CD4-positive, alpha-beta T cell treated with Interleukin-15 for 1 hour (primary cell): ENCODE data around the gene ATRNL1.

Experiments used
- DNase-seq: peaks from one replicate; pipeline ENCODE4 v3.0.0-alpha.2; 2020

The ATRNL1 gene

DNA sequence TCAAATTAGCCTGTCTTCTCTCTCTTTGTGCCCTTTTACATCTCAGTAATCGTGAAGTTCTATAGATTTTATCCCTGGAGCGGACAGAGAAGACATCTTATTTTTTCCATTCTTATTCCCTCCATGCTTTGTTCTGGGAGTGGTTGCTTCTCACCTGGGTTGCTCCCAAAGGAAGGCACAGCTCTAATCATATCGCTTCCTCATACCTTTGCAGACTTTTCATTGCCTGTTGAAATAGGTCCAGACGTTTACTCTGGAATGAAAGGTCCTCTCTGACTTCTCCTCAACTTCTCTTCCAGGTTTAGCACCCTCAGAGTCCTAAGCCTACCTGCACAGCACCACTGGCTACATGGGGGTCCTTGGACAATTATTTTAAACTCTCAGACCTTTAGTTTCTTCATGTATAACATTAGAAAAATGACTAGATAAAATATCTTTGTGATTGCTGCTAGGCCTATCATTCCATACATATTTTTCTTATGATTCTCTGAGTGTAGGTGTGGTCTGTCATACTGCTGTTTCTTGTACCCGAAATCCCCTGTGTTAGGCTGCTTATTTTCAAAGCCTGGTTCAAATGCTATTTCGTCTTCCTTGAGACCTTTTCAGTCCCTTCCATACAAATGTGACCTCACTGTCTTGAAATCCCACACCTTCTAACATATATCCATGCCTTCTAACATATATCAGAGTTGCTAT, 761.7 kb downstream of the ATRNL1 start:
- no peak for DNase-seq

DNA sequence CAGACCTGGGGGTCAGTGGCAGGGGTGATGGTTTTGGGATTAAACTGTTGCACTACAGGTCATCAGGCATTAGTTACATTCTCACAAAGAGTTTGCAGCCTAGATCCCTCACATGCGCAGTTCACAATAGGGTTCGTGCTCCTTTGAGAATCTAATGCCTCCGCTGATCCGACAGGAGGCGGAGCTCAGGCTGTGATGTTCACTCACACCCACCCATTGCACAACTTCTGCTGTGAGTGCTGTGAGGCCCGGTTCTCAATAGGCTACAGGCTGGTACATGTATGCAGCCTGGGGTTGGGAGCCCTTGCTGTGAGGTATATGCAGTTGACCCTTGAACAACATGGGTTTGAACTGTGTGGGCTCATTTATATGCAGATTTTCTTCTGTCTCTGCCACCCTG, 763.4 kb downstream of the ATRNL1 start:
- no peak for DNase-seq

DNA sequence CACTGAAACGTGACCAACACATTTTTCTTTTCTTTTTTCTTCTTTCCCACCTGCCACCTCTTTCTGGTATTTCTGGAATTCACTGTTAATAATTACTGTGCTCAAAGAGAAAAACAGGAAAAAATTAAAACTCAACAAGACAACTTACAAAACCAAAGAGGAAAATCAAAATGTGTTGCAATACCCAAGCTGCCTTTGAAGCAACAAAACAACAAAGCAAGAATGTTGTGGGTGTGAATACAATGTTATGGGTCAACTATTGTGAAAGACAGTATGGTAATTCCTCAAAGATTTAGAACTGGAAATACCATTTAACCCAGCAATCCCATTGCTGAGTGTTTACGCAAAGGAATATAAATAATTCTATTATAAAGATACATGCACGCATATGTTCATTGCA, 764.7 kb downstream of the ATRNL1 start:
- no peak for DNase-seq

DNA sequence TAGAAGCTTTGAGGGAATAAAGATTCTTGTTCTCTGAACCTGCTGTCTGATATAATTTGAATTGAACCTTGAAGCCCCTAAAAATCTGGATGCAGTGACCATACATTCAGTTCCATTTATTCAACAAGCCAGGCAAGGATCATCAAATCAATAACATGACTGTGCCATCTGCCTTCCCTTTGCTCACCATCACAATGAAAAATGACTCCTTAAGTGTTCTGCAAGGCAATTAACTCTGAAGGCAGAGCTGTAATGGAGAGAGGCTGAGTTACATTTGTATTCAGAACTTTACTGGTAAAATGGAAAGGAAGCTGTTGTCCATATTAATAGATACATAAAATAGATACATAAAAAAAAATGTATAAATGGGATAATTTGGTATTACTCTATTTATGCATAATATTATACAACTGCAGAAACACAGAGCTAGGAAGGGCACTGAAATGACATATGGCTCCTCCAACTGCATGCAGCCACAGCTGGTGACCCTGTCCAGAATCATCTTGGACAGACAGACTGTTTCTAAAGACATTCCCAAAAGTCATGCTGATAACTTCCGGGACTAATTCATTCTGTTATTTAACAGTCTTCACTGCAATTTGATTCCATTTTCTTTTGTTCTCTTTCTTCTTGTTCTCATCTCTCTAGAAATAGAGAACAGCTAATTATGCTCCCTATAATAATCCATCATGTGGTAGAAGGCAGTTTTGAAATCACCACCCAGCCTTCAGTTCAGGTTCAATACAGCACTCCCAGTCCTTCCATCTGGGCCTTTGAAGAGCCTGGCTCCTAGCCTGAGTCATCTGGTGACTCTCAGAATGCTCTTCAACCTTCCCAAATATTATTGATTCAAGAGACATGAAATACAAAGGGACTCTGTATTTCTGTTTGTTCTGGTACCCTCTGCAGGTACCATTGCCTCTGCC, 767.3 kb downstream of the ATRNL1 start:
- no peak for DNase-seq

DNA sequence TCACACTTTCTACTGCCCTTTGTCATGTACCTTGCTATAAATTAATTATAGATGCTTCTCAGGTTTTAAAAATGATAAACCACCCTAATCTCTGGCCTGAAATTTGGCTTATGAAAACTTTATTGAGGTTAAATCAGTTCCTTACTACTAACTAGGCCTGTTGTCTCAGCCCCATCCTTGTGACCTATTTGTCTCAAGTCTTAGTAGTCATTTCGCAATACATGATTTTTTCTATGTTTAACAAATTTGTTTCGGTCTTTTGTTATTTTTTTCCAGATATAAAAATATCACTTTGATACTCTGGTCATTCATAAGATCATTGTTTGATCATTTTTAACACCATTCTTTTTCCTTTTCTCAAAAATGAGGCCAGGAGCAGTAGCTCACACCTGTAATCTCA, 768.3 kb downstream of the ATRNL1 start:
- DNase-seq = no peak

DNA sequence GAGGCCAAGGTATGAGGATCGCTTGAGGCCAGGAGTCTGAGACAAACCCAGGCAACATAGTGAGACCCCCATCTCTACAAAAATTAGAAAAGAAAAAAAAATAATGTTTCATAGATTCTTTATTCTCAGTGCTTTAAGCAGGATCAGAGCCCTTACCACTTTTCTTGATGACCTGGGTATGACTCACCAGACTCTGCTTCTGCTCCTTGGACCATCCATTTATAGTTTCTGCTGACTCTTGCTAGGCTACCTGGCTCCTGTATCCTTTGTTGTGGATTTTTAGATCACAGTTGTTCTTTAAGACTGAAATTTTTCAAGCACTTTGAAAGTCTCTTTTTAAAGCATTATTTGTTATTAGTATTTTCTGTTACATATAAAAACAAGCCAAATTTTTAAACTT, 768.7 kb downstream of the ATRNL1 start:
- DNase-seq = no peak

DNA sequence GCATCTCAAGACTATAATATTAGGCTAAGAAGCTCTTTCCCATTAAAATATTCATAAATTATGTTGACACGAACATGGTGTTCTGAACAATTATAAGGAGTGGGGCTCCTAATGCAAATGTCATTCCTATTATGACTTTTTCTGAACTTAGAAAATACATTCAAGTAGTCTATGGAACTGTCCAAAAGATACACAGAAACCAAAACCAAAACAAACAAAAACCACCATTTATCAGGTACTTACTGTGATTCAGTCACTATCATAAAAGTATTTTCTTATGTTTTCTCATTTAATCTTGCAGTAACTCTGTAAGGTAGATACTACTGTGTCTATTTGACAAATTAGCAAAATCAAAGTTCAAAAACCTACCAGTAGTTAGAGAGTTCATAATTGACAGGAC, 773.0 kb downstream of the ATRNL1 start:
- DNase-seq = no peak

DNA sequence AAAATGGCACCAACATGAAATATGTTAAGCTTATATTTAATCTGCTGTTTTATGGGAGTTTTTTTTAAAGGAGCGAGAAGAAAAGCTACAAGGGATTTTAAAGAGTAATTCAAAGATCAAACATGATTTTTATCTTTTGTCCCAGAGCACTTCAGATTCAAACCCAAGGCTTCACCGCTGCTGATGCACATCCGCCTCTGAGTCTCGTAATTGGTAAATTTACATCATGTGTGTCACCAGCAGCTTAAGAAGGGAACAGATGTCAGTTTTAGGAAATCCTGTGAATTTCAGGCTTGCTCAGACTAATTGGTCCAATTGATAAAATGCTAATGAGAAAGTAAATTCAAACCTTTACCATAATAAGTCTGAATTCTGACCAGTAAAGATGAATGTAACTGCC, 773.5 kb downstream of the ATRNL1 start:
- DNase-seq = no peak

DNA sequence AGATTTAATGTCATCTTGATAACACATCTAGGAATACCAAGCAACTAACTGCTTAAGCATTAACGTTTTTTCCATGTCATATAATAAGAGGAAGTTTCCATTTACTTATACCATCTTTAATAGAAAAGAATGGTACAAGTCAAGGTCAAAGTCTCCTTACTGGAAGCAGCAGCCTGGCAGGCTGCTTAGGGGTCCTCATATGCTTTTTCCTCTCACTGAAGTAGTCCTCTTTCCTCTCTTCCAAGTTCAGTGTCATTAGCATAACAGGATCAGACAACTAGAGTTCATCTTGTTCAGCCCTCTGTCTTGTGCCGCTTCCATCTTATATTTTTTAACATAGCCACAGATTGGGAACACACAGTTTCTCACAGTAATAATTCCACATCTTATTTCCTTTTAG, 774.1 kb downstream of the ATRNL1 start:
- no peak for DNase-seq

DNA sequence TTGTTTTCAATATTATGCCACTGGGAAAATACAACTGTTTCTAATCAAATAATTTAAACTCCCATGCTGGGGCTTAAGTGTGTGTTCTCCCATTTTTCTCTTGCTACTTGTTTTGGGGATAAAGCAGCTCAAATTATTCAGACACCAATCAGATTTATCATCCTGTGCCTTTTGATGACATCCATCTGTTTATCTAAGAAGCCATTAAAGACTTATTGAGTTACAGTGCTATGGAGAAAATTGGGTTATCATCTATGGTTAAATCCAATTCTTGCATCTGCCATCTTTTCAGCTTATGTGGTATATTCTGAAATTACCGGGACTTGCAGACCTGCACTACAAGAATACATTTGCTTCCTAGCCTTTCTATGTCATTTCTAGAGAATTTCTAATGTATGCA, 778.7 kb downstream of the ATRNL1 start:
- DNase-seq = no peak

DNA sequence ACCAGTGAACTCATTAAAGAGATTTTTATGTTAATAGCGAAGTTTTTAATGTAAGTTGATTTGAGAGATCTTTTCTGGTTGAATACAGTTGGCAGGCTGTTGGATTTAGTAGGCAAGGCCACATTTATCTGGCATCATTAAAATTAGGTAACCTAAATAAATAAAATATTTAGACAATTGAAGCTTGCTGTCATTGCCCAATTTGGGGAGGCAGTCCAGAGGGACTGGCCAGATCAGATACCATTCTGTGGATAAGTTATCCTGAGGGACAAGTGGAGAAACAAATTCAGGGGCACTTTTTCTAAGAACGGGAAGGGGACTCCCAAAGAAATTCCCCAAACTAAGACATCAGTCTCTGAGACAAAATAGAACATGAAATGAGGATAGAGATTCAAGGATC, 782.0 kb downstream of the ATRNL1 start:
- DNase-seq = no peak

DNA sequence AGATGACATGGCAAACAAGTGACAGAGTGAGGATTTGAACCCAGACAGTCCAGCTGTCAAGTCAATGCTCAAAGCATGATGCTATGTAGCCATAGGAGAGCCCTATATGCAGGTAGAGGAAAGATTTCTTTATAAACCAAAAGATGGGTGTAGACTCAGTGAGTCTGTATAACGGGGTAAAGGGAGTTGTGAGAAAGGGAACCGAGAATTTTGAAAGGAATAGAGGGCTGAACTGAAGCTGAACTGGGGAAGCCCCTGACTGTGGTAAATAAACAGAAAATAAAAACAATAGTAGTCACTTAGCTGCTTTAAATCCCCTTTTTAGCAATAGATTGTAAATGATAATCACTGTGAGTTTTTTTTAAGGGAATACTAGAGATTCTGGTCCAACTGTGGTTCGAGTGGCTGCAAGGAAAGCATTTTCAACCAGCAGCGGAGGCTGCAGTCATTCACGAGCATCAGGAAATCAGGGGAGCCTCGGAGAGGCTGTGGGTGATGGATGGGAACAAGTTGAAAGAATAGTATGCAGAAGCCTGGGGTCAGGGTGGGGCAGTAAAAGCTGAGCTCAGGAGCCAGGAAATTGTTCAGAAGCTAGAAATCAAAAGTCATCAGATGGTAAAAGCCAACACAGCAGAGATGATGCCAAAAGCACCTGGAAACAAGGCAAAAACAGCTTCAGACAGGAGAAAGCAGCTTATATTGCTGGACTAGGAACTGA, 786.4 kb downstream of the ATRNL1 start:
- DNase-seq = no peak

DNA sequence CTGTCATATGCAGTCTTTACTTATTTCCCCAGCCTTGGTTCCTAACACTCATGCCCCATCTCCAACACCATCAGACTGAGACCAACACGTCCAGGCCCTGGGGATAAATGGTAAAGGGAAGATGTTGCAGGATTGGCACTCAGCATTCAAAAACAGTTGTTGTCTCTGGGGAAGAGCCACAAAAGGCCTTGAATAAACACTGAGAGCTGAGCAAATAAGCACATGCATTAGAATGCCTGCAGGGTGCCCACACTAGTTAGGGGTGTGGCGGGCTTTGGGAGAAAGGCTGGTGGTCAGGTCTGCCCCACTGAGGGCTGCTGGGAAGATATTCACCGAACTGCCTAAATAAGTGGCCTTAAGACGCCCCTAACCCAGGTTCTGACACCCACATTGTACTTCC, 788.9 kb downstream of the ATRNL1 start:
- DNase-seq = no peak

DNA sequence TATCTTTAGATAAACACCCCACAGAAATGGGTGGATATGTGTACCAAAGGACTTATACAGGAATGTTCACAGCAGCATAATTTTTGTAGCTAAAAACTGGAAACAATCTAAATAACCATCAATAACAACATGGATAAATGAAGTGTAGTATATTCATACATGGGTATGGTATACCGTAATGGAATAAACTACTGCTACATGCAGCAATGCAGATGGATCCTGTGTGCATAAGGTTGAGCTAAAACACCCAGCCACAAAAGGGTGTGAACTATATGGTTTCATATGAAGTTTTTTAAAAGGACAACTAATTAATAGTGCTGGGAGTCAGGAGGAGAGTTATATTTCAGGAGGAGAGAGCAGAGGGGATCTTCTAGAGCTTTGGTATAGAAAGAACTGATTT, 790.2 kb downstream of the ATRNL1 start:
- no peak for DNase-seq

DNA sequence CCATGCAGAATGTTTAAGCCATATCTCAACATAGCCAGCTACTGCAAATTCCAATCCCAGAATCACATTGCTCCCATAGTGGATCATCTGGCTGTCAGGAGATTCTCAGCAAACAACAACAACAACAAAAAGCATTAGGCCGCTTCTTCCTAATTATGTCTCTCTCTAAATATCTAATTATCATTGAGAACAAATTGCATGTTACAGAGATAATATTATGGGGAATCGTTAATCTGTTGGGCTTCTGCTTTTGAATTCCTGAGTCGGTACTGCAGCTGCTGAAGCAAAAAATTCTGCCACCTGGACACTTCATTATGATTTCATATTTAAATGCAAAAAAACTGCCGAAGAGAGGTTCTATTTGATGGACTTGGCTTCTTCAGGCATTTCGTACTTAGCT, 791.2 kb downstream of the ATRNL1 start:
- DNase-seq = no peak

DNA sequence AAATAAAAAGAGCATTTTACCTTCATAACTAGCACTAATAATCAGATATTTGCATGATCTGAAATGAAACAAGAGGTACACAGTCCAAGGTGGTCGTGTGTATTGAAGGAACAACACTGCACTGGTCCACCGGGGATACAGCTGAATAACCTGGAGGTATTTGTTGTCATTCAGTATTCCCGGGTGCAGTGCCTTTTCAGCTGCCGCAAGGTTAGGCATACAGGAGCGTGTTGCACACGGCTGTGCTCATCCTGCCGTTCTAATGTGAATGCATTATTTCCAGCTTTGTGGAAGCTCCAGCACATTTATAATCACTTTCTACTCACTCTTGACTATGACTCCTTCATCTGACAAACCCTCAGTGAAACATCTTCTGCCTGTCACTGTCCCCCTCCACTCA, 802.0 kb downstream of the ATRNL1 start:
- DNase-seq = no peak

DNA sequence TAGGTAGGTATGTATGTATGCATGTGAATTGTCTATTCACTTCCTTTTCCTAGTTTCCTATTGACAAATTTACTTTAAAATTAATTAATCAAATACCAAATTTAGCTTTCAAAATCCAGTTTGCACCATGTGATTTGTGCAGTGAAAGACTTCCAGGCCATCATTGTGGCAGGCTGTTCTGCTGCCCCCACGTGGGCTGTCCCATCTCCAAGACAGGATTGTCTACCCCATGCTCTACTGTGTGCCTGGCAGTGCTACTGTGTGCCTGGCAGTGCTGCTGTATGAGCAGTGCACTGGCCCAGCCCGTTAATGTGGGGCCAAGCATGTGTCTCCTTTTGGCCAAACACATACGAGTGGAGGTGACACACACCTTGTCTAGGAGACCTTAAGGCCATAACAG, 805.1 kb downstream of the ATRNL1 start:
- no peak for DNase-seq

DNA sequence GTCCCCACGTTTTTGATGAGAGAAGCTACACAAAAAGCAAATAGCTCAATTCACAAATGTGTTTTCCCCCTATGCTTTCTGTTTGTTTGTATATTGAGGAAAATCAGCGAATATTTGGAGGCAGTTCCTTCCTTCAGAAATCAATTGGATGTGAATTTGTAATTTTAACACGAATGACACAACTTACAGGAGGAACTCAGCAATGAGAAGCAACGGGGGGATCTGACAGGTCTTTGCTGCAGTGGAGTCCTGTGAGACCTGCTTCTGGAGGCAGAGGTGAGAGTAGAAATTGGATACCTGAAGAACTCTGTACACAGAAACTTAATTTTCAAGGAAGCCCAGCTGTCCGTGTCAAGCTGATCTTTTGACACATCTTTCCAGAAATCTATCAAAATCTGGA, 809.4 kb downstream of the ATRNL1 start:
- DNase-seq = no peak

DNA sequence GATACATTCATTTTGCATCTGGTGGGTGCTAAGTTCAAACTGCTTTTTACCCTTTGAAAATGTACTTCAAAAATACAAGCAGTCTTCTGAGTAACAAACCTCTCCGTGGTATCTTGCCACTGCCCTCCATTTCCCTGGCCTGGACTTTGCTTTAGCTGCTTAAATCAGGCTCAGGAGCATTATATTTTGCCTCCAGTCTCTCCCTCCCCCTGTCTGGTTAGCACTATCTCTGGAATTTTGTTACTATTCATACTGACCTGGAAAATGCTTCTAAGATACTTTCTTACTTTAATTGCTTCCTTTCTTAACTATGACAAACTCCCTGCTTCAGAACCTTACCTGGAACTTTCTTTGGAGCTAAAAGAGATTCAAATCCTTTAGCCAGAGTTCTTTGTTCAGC, 810.0 kb downstream of the ATRNL1 start:
- DNase-seq = no peak

DNA sequence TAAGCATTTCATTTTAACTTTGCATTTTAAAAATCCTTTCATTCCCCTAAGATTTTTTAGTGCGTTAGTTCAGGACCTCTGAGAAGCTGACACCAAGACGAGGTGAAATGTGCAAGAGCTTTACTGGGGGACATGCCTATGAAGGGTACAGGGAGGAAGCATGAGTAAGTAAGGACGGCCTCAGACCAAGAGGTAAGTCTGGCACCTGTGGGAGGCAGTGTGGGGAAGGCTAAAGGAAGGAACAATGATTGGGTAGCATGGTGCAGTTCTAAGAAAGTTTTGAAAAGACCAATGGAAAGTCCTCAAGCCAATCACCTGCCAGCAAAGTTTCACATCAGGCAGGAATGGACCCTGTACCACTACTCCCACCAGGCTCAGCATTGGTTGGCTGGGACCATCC, 810.7 kb downstream of the ATRNL1 start:
- no peak for DNase-seq

DNA sequence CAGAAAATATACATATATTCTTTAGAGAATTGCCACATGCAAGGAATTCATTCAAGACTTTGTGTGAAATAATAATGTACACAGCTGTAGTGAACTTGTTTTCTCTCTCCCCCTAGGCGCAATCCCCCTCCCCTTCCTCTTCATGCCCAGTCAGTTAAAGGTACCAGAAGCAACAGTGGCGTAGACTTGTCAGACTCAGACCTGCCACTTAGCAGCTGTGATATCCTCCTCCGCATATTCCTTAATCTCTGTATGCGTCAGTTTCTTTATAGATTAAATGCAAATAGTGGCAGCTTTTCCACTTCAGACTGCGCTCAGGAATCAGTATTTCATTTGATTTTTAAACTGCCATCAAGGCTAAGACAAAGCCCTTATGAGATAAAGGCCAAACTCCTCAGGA, 815.9 kb downstream of the ATRNL1 start:
- DNase-seq = no peak

DNA sequence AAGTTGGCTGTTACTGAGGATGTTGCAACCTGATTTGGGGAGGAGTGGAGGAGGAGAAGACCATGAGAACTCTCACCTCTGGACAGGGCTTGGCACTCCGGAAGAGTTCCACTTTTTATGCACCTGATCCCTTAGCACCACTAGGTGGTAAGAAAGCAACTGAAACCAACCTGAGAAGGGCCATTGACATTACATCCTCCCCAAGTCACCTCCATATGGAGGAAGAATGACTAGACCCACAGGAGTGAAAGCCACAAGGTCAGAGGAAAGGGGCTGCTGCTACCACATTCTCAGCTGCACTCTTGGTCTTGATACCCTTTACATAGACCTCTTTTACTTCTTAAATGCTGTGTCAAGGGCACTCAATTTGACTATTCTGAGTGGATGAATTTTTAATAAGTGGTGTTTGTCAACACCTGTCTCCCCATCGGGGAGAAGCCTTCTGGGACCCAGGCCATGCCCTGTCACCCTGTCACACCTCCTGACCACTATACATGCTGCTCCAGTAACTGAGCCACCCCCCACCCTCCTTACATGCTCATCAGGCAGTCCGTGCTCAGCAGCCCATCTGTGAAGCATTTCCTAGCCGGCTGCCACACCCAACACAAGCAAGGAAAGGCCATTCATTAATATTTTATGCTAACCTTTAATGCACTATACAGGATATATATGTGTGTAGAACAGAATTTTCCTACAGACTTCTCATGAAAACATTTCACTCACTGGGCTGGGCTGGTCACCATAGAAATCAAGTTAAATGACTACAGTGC, 817.0 kb downstream of the ATRNL1 start:
- DNase-seq = no peak

DNA sequence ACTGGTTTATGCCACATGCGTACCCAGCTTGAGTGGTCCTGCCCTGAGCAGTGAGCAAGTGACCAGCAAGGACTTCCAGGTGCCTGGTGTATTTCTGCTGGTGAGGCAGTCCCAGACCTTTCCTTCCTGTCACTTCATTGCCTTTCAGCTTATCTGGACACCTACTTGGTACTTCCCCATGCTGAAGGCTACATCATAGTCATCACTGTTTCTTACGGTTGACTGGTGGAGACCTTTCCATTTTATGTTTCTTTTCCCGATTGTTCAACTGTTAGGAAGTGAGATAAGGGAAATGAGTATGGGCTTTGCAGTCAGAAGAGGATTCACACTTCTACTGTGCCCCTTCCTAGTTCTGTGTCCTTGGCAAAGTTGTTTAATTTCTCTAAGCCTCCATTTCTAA, 821.3 kb downstream of the ATRNL1 start:
- no peak for DNase-seq
